GM18502 (cell line): ENCODE data around the gene CLEC2B.

ENCODE experiments used
- ATAC-seq: cut with Tn5 transposase; IDR thresholded peaks from one replicate; pipeline ENCODE4 v1.9.1; 2021; ENCODE audit warnings: mild to moderate bottlenecking; ENCODE audit not compliant: unreplicated experiment, poor library complexity

Gene CLEC2B

DNA sequence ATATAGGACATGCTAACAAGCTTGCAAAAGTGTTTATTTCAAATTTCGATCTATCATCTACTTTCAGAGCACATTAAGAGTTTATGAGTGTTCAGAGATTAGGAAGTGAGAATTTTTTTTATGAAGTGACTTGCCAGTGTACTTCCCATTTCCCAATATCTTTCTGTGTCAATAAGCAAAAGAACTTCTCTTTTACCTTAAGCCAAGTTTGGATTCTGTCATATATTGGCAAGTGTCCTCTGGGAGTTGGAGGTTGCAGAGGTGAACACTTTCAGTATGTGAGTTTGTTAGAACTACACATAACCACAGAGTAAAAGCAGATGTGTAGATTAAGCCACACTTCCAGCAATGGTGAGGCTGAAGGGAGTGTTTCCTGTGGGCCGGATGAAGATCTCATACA is 58.5 kb downstream of the CLEC2B start:
- no peak for ATAC-seq

DNA sequence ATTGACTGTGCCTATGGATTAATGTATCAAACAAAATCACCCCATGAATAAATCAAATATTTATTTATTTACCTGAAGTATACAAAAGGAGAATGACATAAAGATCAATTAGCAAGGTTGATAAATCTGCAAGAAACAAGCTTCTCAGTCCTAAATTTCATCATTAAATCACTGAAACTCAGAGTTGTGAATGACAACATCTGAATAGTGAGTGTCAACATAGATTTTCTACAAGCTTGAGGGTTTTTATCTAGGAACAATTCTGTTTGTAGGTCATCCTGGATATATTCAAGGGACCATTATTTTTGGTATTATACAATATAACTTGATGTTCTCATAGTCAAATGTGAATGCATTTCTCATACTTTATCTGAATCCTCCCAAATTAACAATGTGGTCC is 59.3 kb downstream of the CLEC2B start:
- no peak for ATAC-seq

DNA sequence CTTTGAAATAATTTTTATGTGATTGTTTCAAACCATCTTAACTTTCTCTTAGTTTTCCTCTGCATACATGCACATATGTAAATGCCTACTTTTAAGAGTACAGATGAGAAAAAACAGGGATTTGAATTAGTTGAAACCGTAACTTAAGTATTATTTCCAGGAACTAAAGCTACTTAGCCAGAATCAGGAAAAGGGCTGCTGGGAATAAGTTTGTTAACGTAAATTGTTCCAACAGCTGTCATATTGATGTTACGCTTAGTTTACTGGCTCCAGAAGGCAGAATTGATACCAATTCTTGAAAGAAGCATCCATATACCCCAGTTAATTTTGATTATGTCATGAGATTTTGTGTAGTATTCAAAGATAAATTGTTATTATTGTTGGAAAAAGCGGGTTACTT is 59.8 kb downstream of the CLEC2B start:
- no peak for ATAC-seq

DNA sequence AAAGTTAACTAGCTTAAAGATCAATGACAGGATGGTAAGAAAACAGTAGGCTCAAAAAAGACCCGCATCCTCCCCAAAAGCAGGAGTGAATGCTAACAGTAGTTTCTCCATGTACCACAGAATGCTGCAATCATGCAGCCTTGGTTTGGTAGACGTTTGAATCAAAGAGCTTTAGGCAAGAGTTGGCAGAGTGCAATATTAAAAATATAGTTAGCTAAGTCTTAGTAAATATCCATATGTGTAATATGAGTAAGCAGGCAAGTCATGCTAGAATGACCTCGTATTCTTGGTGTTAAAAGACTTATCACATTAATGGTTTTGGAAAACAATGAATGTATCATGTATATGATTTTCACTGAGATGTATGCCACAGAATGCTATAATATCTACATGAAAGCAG is 60.6 kb downstream of the CLEC2B start:
- ATAC-seq, result no peak

DNA sequence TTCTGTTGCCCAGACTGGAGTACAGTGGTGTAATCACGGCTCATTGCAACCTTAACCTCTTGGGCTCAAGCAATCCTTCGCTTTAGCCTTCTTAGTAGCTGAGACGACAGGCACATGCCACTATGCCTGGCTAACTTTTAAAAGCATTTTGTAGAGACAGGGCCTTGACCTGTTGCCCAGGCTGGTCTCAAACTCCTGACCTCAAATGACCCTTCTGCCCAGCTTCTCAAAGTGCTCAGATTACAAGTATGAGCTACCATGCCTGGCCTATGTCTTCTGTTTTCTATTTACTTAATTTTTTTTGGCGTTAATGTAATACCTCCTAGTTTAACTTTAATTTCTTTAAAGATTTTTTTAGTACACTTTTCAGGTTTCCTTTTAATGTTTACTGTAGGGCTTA is 62.4 kb downstream of the CLEC2B start:
- no peak for ATAC-seq

DNA sequence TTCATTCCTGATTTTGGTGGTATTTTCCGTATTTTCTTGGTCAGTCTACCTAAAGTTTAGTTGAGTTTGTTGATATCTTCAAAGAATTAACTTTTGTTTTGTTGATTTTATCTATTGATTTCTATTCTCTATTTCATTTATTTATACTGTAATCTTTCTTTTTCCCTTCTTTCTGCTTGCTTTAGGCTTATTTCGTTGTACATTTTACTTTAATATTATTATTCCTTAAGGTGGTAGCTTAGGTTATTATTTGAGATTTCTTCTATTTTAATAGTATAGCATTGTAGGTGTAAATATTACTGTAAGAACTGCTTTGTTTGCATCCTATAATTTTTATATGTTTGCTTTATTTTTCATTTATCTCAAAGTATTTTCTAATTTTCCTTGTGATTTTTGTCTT is 63.3 kb downstream of the CLEC2B start:
- no peak for ATAC-seq
